Cardiac fibroblast (primary cell): ENCODE data around the gene ATG4B.

Source experiments
- DNase-seq, 2 donors: peaks; one replicate each; pipeline versions ENCODE4 v3.0.0 to v3.0.0-alpha.2; 2010; ENCODE audit warnings: low read depth in 2 of 2
- H3K4me3 ChIP-seq, 2 donors: replicated peaks in 1 of 2; 1 replicate in 1 of 2; 2 replicates in 1 of 2; pipeline ENCODE4 v1.5.1; 2011; ENCODE audit warnings: low read depth in 2 of 2, low read length in 2 of 2, mild to moderate bottlenecking in 2 of 2, moderate library complexity in 1 of 2
- TF ChIP-seq, protein P1 (sequence below): IDR thresholded peaks from one replicate; pipeline ENCODE4 v1.5.1; 2011; ENCODE audit warnings: low read depth, mild to moderate bottlenecking, low read length, inconsistent platforms

The ATG4B gene

DNA sequence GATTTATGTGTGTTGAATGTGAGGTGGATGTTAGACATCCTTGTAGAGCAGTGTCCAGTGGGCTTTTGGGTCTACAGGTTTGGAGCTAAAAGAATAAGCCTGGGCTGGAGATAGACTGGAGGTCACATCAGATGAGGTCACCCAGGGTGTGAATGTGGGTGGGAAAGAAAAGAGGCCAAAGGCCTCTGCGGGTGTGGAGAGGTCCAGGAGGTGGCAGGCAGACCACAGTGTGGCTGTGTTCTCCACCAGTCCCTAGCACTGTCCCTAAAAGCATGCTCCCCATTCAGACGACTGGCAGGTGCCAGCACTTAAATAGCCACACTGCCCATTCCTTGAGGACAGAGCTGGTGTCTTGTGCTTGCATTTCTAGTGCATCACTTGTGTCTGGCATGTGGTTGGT lies 4.1 kb downstream of the ATG4B start:
- DNase-seq: no peak
- TF ChIP-seq, protein P1, sequence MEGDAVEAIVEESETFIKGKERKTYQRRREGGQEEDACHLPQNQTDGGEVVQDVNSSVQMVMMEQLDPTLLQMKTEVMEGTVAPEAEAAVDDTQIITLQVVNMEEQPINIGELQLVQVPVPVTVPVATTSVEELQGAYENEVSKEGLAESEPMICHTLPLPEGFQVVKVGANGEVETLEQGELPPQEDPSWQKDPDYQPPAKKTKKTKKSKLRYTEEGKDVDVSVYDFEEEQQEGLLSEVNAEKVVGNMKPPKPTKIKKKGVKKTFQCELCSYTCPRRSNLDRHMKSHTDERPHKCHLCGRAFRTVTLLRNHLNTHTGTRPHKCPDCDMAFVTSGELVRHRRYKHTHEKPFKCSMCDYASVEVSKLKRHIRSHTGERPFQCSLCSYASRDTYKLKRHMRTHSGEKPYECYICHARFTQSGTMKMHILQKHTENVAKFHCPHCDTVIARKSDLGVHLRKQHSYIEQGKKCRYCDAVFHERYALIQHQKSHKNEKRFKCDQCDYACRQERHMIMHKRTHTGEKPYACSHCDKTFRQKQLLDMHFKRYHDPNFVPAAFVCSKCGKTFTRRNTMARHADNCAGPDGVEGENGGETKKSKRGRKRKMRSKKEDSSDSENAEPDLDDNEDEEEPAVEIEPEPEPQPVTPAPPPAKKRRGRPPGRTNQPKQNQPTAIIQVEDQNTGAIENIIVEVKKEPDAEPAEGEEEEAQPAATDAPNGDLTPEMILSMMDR: no peak
- H3K4me3 ChIP-seq: no peak overlapping the region

DNA sequence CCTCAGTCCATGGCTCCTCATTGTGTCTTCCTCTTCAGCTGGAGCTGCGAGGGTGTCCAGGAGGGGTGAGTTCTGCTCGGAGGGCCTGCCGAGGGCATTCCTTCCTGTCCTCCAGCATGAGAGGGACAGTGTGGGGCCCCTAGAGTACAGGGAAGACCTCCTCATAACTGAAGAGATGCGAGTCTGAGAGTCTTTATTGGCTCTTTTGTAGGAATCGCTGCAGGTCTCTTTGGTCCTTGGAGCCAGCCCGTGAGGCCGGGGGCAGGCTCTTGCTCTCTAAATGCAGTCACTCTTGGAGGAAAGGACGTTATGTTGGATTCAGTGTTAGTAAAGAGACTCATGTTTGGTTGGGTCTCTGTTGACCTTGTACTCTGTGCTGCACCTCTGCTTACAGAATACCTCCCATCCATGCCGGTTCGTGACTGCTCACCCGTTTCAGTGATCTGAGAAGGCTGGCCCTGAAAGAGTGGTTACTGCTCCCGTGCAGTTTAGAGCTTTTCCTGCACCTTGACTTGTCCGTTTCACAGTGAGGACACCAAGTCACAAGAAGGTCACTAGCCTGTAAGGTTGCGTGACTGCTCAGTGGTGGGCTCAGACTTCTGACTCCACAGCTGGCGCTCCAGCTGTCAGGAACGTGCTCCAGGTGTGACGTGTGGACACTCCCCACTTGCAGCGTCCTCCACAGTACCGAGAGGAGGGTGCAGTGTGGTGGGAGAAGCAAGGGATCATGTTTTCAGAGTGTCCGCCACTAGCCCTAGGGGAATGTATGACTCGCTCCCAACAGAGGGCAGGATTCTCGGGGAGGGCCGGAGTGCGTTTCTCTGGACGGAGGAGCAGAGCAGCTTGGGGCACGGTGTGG lies 7.8 kb downstream of the ATG4B start:
- TF ChIP-seq, protein P1: no peak
- no peak overlapping the region for H3K4me3 ChIP-seq
- no peak for DNase-seq

DNA sequence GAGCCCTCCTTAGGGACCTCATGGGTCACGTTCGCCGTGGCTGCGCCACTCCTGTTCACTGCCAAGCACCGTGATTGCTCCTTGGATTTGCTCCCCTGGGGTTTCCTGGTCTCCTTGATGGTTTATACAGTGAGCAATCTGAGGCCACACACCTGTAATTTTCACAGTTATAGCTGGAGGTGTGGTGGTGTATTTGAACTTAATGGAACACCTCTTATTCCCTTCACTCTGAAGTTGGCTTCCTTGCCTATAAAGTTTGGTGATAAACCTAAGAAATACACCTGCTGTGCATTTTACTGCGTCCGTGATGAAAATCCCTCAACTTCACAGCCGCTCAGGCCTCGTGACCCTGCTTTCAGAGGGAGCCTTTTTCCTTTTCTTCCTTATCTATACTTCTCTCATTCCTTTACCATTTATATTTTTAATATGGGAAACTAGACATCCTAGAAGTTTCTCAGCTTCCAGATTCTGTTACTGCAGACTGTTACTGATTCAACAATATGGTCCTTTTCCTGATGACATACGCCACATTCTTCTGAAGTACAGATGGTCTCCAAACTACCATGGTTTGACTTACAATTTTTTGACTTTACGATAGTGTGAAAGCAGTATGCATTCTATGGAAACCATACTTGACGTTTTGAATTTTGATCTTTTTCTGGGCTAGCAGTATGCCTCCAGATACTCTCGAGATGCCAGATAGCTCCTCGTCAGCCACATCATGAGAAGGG lies 8.6 kb downstream of the ATG4B start:
- DNase-seq: no peak
- H3K4me3 ChIP-seq: no peak overlapping the region
- TF ChIP-seq, protein P1: no peak

DNA sequence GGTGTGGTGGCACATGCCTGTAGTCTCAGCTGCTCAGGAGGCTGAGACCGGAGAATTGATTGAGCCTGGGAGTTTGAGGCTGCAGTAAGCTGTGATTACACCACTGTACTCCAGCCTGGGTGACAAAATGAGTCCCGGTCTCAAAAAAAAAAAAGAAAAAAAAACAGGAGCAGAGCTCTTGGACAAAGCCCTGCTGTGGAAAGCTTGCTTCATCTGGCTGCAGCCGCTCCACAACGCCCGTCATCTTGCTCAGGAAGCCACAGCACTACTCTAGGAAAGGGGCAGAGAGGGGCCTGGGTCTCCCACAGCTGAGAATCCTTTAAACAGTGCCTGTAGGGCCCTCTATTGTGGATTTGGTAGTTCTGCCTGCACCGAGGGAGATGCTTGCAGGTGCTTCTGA lies 11.0 kb downstream of the ATG4B start:
- no peak for DNase-seq
- TF ChIP-seq, protein P1: no peak
- no peak overlapping the region for H3K4me3 ChIP-seq

DNA sequence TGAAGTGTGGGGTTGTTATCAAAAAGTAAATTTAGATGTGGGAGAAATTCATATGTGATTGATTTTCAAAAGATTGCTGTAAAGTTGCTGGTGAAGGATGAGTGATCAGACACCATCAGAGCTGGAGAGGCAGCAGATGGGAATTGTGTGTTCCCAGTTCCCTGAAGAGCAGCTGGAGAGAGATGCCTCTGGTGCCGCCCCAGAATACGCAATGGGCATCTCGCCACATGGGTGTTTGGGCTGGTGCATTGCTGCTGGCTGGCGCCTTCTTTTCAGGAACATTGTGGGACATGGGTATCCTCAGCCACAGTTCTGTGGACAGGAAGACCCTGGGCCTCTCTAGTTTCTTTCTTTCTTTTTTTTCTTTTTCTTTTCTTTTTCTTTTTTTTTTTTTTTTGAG lies 11.9 kb downstream of the ATG4B start:
- no peak for DNase-seq
- TF ChIP-seq, protein P1: no peak
- H3K4me3 ChIP-seq: no peak overlapping the region

DNA sequence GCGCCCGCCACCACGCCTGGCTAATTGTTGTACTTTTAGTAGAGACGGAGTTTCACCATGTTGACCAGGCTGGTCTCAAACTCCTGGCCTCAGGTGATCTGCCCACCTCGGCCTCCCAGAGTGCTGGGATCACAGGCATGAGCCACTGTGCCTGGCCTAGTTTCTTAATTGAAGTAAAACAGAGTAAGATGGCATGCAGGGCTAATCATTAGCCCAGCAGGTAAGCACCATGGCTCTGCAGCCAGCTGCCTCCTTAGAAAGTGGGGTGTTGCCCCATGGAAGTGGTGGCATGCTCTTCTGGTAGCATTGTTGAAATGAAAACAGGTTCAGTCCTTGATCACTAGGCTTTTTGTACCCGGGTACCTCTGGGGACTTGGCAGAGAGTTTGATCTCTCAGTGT lies 12.4 kb downstream of the ATG4B start:
- no peak for DNase-seq
- TF ChIP-seq, protein P1: no peak
- H3K4me3 ChIP-seq: no peak overlapping the region
